ENCODE results near the gene EPS15. TPM values are rescaled to one million over a fixed set of nuclear protein-coding genes. Genes with fewer than 3 reads are reported as not detected.

EPS15 gene
- total RNA-seq, 4 donors from 2014 or later: 56.9 to 80.5 (median 64.3) TPM

DNA sequence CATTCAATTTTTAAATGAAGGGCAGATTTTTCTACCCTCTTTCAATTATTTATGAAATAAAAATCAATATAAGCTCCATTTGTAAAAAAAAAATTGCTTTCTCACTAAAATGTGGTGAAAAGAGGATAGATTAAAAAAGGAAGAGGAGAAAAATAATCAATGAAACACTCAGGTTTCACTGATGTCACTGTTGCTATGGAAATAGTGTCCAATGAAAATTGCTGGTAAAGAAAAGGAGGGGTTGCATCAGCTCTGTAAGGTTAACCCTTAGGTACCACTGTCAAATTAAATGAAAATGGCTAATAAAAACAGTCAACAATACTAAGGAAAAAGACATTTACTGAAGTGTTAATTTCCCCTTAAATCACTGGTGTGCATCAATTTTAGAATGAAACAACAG lies 97.1 kb downstream of the EPS15 start:
- DNase-seq (ENCODE audit: low spot score in 2 of 2): no peak
- H3K4me3 ChIP-seq (ENCODE audit: low read depth, poor library complexity, severe bottlenecking): no peak overlapping the region
- intact Hi-C loops (cut with DNase I; ENCODE audit: low total_unique reads): no loop called here
- TF ChIP-seq CTCF (IDR thresholded peaks at IDR 0.05) (no peak), POLR2A (IDR thresholded peaks at IDR 0.05) (no peak)

DNA sequence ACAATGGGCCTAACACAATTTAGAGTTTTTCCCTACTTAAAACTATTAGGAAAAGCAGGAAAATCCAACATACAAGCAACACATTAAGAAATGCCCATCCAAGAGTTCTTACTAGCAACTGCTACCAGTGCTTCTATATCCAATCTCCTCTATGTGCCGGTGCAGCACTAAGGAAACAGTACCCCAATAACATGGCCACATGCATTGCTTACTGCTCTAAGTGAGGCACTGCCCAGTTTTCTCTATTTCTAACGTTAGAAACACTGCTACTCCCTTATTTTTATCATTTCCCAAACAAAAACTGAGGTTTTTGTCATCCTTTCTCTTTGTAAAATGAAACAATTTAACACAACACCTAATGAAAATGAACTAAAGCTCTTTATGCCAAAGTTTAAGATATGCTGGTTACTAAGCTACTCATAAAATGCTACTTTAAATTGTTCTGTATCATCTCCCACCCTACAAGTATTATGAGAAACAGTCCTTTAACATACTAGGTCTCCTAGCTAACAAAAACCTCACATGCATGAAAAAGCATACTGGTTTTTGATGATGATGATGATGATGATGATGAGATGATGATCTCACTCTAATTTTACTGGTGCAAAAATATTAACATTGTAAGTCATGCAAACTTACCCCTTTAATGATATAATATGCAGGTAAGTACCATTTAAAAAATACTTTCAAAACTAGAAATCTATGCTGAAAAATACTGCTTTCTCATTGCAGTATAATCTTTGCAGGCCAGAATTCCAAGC lies 98.0 kb downstream of the EPS15 start:
- DNase-seq (ENCODE audit: low spot score in 2 of 2): no peak
- WGBS, 2 donors: 87 to 90% methylated on average over 2 of the region's 2 CpGs
- TF ChIP-seq CTCF (IDR thresholded peaks at IDR 0.05): no peak
- TF ChIP-seq POLR2A (IDR thresholded peaks at IDR 0.05): no peak
- H3K4me3 ChIP-seq (ENCODE audit: low read depth, poor library complexity, severe bottlenecking): no peak overlapping the region
- intact Hi-C loops (cut with DNase I; ENCODE audit: low total_unique reads): no loop called here

GRCh38 chr1:51418384-51418959 lies 100.6 kb downstream of the EPS15 start:
- WGBS, 2 donors: 98 to 100% methylated on average over 2 of the region's 2 CpGs
- intact Hi-C loops (cut with DNase I; ENCODE audit: low total_unique reads): no loop called here
- H3K4me3 ChIP-seq (ENCODE audit: low read depth, poor library complexity, severe bottlenecking): no peak overlapping the region
- no peak for DNase-seq (ENCODE audit: low spot score in 2 of 2)
- TF ChIP-seq POLR2A (IDR thresholded peaks at IDR 0.05) (no peak), CTCF (IDR thresholded peaks at IDR 0.05) (no peak)

DNA sequence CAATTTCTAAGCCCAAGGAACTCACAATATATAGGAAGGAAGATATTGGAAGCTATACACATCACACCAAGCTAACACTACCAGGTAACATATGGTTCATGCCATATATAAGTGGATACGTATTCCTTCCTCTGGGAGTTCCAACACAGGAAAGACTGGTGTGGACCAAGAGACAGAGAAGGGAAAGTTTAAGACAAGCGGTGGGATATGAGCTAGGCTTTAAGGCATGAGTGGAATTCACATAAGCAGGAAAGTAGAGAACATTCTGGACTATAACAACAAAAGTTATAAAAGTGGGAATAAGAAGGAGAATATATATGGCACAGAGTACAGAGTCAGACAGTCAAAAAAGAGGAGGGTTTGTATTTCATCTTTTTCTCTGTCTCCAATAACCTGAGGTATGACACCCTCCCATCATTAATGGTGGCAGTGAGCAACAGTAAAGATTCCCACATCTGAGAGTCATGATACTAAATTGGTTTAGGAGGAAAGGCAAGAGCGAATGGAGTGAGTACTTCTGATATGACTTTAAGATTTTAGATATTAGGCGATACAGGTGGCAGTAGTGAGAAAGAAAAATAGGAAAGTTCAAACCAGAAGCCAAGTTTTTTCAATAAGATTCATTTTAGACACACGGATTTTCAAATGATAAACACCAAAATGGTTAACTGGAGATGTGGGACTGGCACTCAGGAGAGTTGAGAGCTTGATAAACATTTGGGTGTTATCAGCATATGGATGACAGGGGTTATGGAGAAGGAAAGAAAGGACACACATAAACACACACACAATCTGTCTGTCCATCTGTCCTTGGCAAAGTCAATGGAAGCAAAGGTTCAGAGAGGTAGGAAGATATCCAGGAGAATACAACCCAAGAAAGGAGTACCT lies 101.3 kb downstream of the EPS15 start:
- 88 to 95% methylated on average over 5 of the region's 5 CpGs for WGBS, 2 donors
- intact Hi-C loops (cut with DNase I; ENCODE audit: low total_unique reads): no loop called here
- no peak for DNase-seq (ENCODE audit: low spot score in 2 of 2)
- no peak overlapping the region for H3K4me3 ChIP-seq (ENCODE audit: low read depth, poor library complexity, severe bottlenecking)
- no peak for TF ChIP-seq CTCF (IDR thresholded peaks at IDR 0.05)
- TF ChIP-seq POLR2A (IDR thresholded peaks at IDR 0.05): no peak

GRCh38 chr1:51416910-51417309 lies 102.2 kb downstream of the EPS15 start:
- no peak overlapping the region for H3K4me3 ChIP-seq (ENCODE audit: low read depth, poor library complexity, severe bottlenecking)
- intact Hi-C loops (cut with DNase I; ENCODE audit: low total_unique reads): no loop called here
- no peak for DNase-seq (ENCODE audit: low spot score in 2 of 2)
- TF ChIP-seq POLR2A (IDR thresholded peaks at IDR 0.05) (no peak), CTCF (IDR thresholded peaks at IDR 0.05) (no peak)

Data from lower leg skin (tissue), 4 donors.